HG03354 (cell line): Measurements from ENCODE around the gene BMP4.

Experiments
- ATAC-seq: cut with Tn5 transposase; IDR thresholded peaks from one replicate; pipeline ENCODE4 v1.9.1; 2021; ENCODE audit warnings: mild to moderate bottlenecking; ENCODE audit not compliant: unreplicated experiment, poor library complexity, severe bottlenecking

The BMP4 gene

GRCh38 chr14:53902307-53902706, 54.3 kb downstream of the BMP4 start:
- no peak for ATAC-seq

- no peak for ATAC-seq
These were observed 56.1 kb downstream of the BMP4 start for GRCh38 chr14:53900499-53900898.
